Stomach (tissue), 9 donors: ENCODE results near the gene SHOX. TPM values are rescaled to one million over a fixed set of nuclear protein-coding genes. Genes with fewer than 3 reads are reported as not detected.
"Not testable (repeated sequence)": the region's sequence is repeated elsewhere in the genome, so short reads cannot be mapped to it uniquely, and the experiment has no call there.

Source experiments
- DNase-seq, 2 donors: peaks; one replicate each; pipeline versions ENCODE4 v3.0.0 to v3.0.0-alpha.2; 2013 to 2019
- H3K27ac ChIP-seq, 5 donors: fragments of 200-600 bp in 4 of 5; sonication (generic) in 4 of 5; one replicate each; pipeline ENCODE4 v1.5.1; 2013 to 2019; ENCODE audit warnings: mild to moderate bottlenecking in 1 of 5, moderate library complexity in 1 of 5
- H3K27me3 ChIP-seq, 3 donors: fragments of 200-600 bp; sonication (generic); one replicate each; pipeline ENCODE4 v1.5.1; 2017 to 2019; ENCODE audit warnings: mixed run types in 1 of 3
- H3K36me3 ChIP-seq, 4 donors: fragments of 200-600 bp; sonication (generic); 1 replicate in 3 of 4; 2 replicates in 1 of 4; pipeline ENCODE4 v1.5.1; 2016 to 2019
- H3K4me1 ChIP-seq, 4 donors: fragments of 200-600 bp; sonication (generic); one replicate each; pipeline ENCODE4 v1.5.1; 2016 to 2019
- H3K4me3 ChIP-seq, 4 donors: fragments of 200-600 bp; sonication (generic) in 3 of 4; one replicate each; pipeline ENCODE4 v1.5.1; 2016 to 2019; ENCODE audit warnings: mild to moderate bottlenecking in 1 of 4
- H3K9me3 ChIP-seq, 4 donors: fragments of 200-600 bp; sonication (generic); one replicate each; pipeline ENCODE4 v1.5.1; 2016 to 2019
- EP300 ChIP-seq: sonication (generic); formaldehyde crosslinking; IDR thresholded peaks from one replicate; pipeline ENCODE4 v1.6.1; 2017; ENCODE audit warnings: antibody characterized with exemption
- POLR2A ChIP-seq, 4 donors: fragments of 450-650 bp; IDR thresholded peaks; one replicate each; pipeline ENCODE4 v1.6.1; 2016; ENCODE audit warnings: antibody characterized with exemption in 4 of 4, control low read depth in 2 of 4, mild to moderate bottlenecking in 1 of 4, moderate library complexity in 1 of 4
- POLR2AphosphoS5 ChIP-seq, 3 donors: sonication (generic); formaldehyde crosslinking; IDR thresholded peaks; one replicate each; pipeline ENCODE4 v1.6.1; 2016; ENCODE audit warnings: antibody characterized with exemption in 3 of 3
- WGBS, 5 donors: extraction: QIAGEN DNeasy Blood & Tissue Kit in 3 of 5; methylation state at CpG; one replicate each; pipeline versions ENCODE4 v1.1.5 to v1.1.7; 2013 to 2018; 5-methylcytosine and 5-hydroxymethylcytosine counted together
- intact Hi-C: fragments of 100-400 bp; cut with DNase I; formaldehyde crosslinking; loops from one replicate; pipeline ENCODE4 v1.15.1; 2023; ENCODE audit warnings: low total_unique reads
- polyA plus RNA-seq, 3 donors: library from polyadenylated mRNA; stranded (reverse); fragments of 200-250 nt; gene quantifications; one replicate each; pipeline ENCODE4 v1.2.3, GENCODE V29; 2013
- total RNA-seq, 5 donors: library from RNA; depleted of rRNA; stranded (reverse); fragments of >200 nt; gene quantifications; one replicate each; pipeline versions ENCODE4 v1.1.0 to v1.2.3, GENCODE V29; 2014 to 2016
- TF ChIP-seq, protein P1 (sequence below), 7 experiments: fragments of 450-650 bp in 4 of 7; fragments of 200-600 bp in 3 of 7; sonication (generic) in 3 of 7; IDR thresholded peaks; one replicate each; pipeline ENCODE4 v1.5.1; 2016 to 2019; ENCODE audit warnings: antibody characterized with exemption in 7 of 7, control low read depth in 2 of 7, mild to moderate bottlenecking in 1 of 7
- donor health status: healthy with polysubstance abuse.
- donor health status: Bipolar disorder and iron deficiency.
- donor health status: healthy.

The SHOX gene
- total and polyA plus RNA-seq, 8 donors = 7.5 TPM; not detected in 7

DNA sequence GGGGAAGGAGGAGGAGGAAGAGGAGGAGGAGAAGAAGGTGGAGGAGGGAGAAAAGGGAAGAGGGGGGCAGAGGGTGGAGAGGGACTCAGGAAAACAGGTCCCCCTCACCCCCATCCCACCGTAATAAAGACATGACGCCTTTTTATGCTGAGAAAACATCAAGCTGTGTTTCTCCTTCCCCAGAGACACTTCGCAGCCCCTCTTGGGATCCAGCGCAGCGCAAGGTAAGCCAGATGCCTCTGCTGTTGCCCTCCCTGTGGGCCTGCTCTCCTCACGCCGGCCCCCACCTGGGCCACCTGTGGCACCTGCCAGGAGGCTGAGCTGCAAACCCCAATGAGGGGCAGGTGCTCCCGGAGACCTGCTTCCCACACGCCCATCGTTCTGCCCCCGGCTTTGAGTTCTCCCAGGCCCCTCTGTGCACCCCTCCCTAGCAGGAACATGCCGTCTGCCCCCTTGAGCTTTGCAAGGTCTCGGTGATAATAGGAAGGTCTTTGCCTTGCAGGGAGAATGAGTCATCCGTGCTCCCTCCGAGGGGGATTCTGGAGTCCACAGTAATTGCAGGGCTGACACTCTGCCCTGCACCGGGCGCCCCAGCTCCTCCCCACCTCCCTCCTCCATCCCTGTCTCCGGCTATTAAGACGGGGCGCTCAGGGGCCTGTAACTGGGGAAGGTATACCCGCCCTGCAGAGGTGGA lies 45.3 kb upstream of the SHOX start:
- Histone ChIP-seq H3K27ac (no peak overlapping the region), H3K27me3 (peaks cover 0 to 6% (median 0%) of the 10 kb centered on the region in 3 donors), H3K36me3 (no peaks in the 10 kb centered on the region), H3K4me1 (no peaks in the 10 kb centered on the region), H3K4me3 (no peak overlapping the region), H3K9me3 (peaks cover 0 to 20% (median 2%) of the 10 kb centered on the region in 4 donors)
- intact Hi-C loops = no loop called here
- no peak for TF ChIP-seq POLR2A (IDR thresholded peaks at IDR 0.05)
- TF ChIP-seq POLR2AphosphoS5 (IDR thresholded peaks at IDR 0.05) = no peak
- TF ChIP-seq EP300 = no peak
- TF ChIP-seq, protein P1, sequence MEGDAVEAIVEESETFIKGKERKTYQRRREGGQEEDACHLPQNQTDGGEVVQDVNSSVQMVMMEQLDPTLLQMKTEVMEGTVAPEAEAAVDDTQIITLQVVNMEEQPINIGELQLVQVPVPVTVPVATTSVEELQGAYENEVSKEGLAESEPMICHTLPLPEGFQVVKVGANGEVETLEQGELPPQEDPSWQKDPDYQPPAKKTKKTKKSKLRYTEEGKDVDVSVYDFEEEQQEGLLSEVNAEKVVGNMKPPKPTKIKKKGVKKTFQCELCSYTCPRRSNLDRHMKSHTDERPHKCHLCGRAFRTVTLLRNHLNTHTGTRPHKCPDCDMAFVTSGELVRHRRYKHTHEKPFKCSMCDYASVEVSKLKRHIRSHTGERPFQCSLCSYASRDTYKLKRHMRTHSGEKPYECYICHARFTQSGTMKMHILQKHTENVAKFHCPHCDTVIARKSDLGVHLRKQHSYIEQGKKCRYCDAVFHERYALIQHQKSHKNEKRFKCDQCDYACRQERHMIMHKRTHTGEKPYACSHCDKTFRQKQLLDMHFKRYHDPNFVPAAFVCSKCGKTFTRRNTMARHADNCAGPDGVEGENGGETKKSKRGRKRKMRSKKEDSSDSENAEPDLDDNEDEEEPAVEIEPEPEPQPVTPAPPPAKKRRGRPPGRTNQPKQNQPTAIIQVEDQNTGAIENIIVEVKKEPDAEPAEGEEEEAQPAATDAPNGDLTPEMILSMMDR (IDR thresholded peaks at IDR 0.05) = no peak
- 36 to 48% (median 41%) methylated on average over 18 to 21 of the region's 21 CpGs for WGBS, 5 donors
- no peak for DNase-seq

DNA sequence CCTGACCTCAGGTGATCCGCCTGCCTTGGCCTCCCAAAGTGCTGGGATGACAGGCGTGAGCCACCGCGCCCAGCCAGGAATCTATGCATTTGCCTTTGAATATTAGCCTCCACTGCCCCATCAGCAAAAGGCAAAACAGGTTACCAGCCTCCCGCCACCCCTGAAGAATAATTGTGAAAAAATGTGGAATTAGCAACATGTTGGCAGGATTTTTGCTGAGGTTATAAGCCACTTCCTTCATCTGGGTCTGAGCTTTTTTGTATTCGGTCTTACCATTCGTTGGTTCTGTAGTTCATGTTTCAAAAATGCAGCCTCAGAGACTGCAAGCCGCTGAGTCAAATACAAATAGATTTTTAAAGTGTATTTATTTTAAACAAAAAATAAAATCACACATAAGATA lies 44.2 kb upstream of the SHOX start:
- Histone ChIP-seq H3K27me3 (peaks cover 0 to 6% (median 0%) of the 10 kb centered on the region in 3 donors), H3K27ac (no peak overlapping the region), H3K4me3 (no peak overlapping the region), H3K9me3 (peaks cover 0 to 20% (median 5%) of the 10 kb centered on the region in 4 donors), H3K4me1 (no peaks in the 10 kb centered on the region), H3K36me3 (no peaks in the 10 kb centered on the region)
- intact Hi-C loops = no loop called here
- no peak for TF ChIP-seq EP300
- TF ChIP-seq POLR2A (IDR thresholded peaks at IDR 0.05) = no peak
- TF ChIP-seq POLR2AphosphoS5 (IDR thresholded peaks at IDR 0.05) = no peak
- TF ChIP-seq, protein P1 (IDR thresholded peaks at IDR 0.05) = no peak
- no peak for DNase-seq
- WGBS, 5 donors = 87 to 91% (median 89%) methylated on average over 8 of the region's 8 CpGs

DNA sequence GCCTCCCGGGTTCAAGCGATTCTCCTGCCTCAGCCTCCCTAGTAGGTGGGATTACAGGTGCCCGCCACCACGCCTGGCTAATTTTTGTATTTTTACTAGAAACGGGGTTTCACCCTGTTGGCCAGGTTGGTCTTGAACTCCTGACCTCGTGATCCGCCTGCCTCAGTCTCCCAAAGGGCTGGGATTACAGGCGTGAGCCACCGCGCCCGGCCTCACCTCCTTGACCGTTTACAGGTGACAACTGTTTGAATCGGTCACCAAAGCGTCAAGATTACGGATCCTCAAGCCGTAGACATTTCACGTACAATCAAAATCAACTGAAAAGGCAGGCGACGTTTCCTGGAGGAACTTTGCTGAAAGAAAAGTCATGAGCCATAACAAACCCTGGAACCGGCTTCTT lies 41.3 kb upstream of the SHOX start:
- H3K27ac ChIP-seq, intact Hi-C loops, H3K4me1 ChIP-seq, H3K4me3 ChIP-seq, H3K36me3 ChIP-seq, H3K27me3 ChIP-seq, DNase-seq: not testable (repeated sequence)
- H3K9me3 ChIP-seq = peaks cover 2 to 23% (median 7%) of the 10 kb centered on the region in 4 donors
- 82 to 89% (median 85%) methylated on average over 20 of the region's 20 CpGs for WGBS, 5 donors

DNA sequence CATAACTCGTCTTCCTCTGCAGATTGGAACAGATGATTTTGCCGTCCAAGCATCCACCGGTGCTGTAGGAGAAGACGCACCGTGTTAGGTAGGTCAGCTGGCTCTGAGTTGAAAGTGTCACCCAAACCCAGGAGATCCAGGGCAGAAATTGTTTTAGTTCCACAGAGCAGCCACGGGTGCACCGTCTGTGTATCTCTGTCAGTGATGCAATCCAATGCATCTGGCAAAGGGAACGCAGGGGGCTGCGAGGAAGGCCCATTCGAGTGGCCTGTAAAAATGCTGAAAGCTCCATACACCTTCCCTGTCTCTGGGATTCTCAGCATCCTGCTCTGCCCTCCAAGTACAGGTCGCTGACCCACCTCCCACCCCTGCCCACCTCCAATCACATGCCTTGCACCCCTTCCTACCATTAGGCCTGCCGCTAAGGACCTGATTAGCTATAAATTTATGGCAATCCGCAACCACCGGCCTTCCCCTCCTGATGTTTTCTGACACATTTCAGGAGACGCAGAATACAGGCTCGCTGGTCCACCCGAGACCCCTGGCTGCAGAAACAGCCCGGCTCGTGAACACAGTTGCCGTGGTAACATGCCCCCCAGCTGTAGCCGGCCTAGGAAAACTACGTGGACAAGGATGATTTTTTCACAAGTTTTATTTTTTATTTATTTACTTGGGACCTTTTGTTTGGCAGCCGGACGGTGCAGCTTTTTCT lies 39.7 kb upstream of the SHOX start:
- no peaks in the 10 kb centered on the region for H3K27me3 ChIP-seq
- H3K36me3 ChIP-seq = no peaks in the 10 kb centered on the region
- TF ChIP-seq POLR2A (IDR thresholded peaks at IDR 0.05) = no peak
- H3K27ac ChIP-seq = no peak overlapping the region
- intact Hi-C loops = no loop called here
- DNase-seq = no peak
- WGBS, 5 donors = 75 to 79% (median 76%) methylated on average over 23 to 24 of the region's 24 CpGs
- peaks cover 12 to 39% (median 20%) of the 10 kb centered on the region in 4 donors for H3K9me3 ChIP-seq
- H3K4me3 ChIP-seq = no peak overlapping the region
- H3K4me1 ChIP-seq = no peaks in the 10 kb centered on the region

DNA sequence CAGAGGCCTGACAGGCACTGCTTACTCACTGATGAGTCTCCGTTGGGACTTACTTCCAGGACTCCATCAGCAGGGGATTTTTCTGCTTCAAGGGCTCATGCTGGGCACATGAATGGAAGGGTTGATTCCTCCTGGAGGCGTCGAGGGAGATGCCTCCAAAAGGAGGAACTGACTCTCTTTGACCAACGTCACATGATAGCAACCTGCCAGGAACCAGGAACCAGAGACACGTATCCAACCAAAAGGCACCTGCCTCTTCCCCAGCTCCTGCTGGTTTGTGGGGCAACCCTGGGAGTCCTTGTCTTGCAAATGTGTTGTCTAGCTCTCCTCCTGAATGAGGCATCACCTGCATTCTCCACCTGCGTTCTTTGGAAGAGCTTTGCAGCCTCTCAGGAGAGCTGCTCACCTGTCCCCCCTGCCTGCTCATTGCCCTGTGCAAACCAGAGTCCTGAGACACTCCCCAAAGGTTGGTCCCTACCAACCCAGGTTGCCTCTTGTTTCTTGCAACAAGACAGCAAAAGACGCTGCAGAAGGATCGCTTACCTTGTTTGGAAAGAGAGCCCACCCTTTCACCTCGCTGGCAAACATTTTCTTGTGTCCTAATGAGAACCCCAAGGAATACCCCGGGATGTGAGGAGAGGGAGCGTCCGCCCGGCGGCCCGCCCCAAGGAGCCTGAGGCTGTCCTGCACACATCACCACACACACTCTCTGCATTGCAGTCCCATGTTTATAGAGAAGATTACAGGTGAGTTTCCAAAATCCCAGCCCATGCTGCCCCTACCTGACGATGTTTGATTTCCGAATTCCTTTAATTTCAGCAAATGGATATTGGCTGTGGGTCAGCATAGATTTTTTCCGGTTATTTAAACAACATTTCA lies 30.5 kb upstream of the SHOX start:
- WGBS, 5 donors = 43 to 68% (median 57%) methylated on average over 16 to 18 of the region's 18 CpGs
- TF ChIP-seq POLR2A (IDR thresholded peaks at IDR 0.05) = no peak
- no peak for TF ChIP-seq EP300
- no peak for TF ChIP-seq POLR2AphosphoS5 (IDR thresholded peaks at IDR 0.05)
- TF ChIP-seq, protein P1 (IDR thresholded peaks at IDR 0.05) = no peak

DNA sequence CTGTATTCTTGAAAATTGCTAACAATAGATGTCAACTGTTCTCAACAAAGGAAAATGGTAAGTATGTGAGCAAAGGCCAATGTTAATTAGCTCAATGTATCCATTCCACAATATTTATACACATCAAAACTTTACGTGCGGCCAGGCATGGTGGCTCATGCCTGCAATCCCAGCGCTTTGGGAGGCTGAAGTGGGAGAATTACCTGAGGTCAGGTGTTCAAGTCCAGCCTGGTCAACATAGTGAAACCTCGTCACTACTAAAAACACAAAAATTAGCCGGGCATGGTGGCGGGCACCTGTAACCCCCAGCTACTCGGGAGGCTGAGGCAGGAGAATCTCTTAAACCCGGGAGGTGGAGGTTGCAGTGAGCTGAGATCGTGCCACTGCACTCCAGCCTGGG lies 27.6 kb upstream of the SHOX start:
- WGBS, 5 donors = 87 to 93% (median 91%) methylated on average over 9 of the region's 9 CpGs
- H3K4me1 ChIP-seq, H3K27ac ChIP-seq, DNase-seq, intact Hi-C loops, H3K4me3 ChIP-seq, H3K27me3 ChIP-seq, H3K36me3 ChIP-seq: not testable (repeated sequence)
- peaks cover 10 to 51% (median 12%) of the 10 kb centered on the region in 4 donors for H3K9me3 ChIP-seq

More for the DNA sequence above, 30.5 kb upstream of the SHOX start:
- Histone ChIP-seq H3K4me3 (no peak overlapping the region), H3K27me3 (no peaks in the 10 kb centered on the region), H3K4me1 (no peaks in the 10 kb centered on the region), H3K27ac (no peak overlapping the region), H3K9me3 (peaks cover 15 to 58% (median 36%) of the 10 kb centered on the region in 4 donors), H3K36me3 (no peaks in the 10 kb centered on the region)
- intact Hi-C loops = no loop called here
- no peak for DNase-seq

DNA sequence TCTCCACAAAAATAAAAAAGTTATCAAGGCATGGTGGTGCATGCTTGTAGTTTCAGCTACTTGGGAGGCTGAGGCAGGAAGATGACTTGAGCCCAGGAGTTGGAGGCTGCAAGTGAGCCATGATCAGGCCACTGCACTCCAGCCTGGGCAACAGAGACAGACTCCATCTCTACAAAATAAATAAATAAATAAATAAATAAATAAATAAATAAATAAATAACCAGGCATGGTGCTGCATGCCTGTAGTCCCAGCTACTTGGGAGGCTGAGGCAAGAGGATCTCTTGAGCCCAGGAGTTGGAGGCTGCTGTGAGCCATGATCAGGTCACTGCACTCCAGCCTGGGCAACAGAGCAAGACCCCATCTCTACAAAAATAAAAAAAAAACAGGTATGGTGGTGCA lies 26.0 kb upstream of the SHOX start:
- H3K27ac ChIP-seq, intact Hi-C loops: not testable (repeated sequence)

More for the DNA sequence above, 26.0 kb upstream of the SHOX start:
- not testable (repeated sequence) for H3K27me3 ChIP-seq, DNase-seq, H3K4me1 ChIP-seq, H3K36me3 ChIP-seq, H3K4me3 ChIP-seq
- H3K9me3 ChIP-seq = peaks cover 7 to 52% (median 9%) of the 10 kb centered on the region in 4 donors
